CD14-positive monocyte (primary cell): Measurements from ENCODE around the gene B3GLCT. TPM values are rescaled to one million over a fixed set of nuclear protein-coding genes. Genes with fewer than 3 reads are reported as not detected.

Experiments used
- DNase-seq, 3 donors: peaks; one replicate each; pipeline ENCODE4 v3.0.0-alpha.2; 2011 to 2022
- H2AFZ ChIP-seq: 2 replicates; pipeline ENCODE4 v1.6.0; 2012; ENCODE audit warnings: mild to moderate bottlenecking, low read depth, low read length, inconsistent platforms; ENCODE audit not compliant: insufficient read depth, poor library complexity, severe bottlenecking
- H3K27ac ChIP-seq, 2 donors: 1 replicate in 1 of 2; 2 replicates in 1 of 2; pipeline ENCODE4 v1.5.1; 2012 to 2013; ENCODE audit warnings: low read length in 2 of 2, control low read depth in 1 of 2, inconsistent platforms in 1 of 2, low read depth in 1 of 2, mild to moderate bottlenecking in 1 of 2
- H3K27me3 ChIP-seq, 2 donors: one replicate each; pipeline versions ENCODE4 v1.6.0 to v1.6.1; 2011 to 2013; ENCODE audit warnings: low read length in 2 of 2; ENCODE audit not compliant: control insufficient read depth in 2 of 2, insufficient read depth in 2 of 2
- H3K36me3 ChIP-seq, 2 donors: replicated peaks in 1 of 2; 1 replicate in 1 of 2; 2 replicates in 1 of 2; pipeline versions ENCODE4 v1.5.1 to v1.6.1; 2012 to 2013; ENCODE audit warnings: low read length in 2 of 2, control low read depth in 1 of 2, inconsistent platforms in 1 of 2, mild to moderate bottlenecking in 1 of 2; ENCODE audit not compliant: insufficient read depth in 2 of 2, control insufficient read depth in 1 of 2
- H3K4me1 ChIP-seq, 2 donors: 1 replicate in 1 of 2; 2 replicates in 1 of 2; pipeline versions ENCODE4 v1.5.1 to v1.6.1; 2012 to 2013; ENCODE audit warnings: low read length in 2 of 2, control low read depth in 1 of 2, inconsistent platforms in 1 of 2, mild to moderate bottlenecking in 1 of 2, moderate library complexity in 1 of 2; ENCODE audit not compliant: insufficient read depth in 2 of 2, control insufficient read depth in 1 of 2
- H3K4me2 ChIP-seq: replicated peaks from 2 replicates; pipeline ENCODE3; 2012; ENCODE audit warnings: low read length, moderate library complexity, mild to moderate bottlenecking; ENCODE audit not compliant: poor library complexity, severe bottlenecking; ENCODE audit errors: extremely low read depth
- H3K4me3 ChIP-seq, 3 experiments: fragments of 200-600 bp in 1 of 3; sonication (generic) in 1 of 3; replicated peaks in 1 of 3; 1 replicate in 2 of 3; 2 replicates in 1 of 3; pipeline ENCODE4 v1.5.1; 2011 to 2013; ENCODE audit warnings: low read length in 3 of 3, mild to moderate bottlenecking in 3 of 3, control low read depth in 2 of 3, low read depth in 2 of 3, inconsistent platforms in 1 of 3, moderate library complexity in 1 of 3
- H3K79me2 ChIP-seq: 2 replicates; pipeline ENCODE4 v1.6.0; 2012; ENCODE audit warnings: mild to moderate bottlenecking, control low read depth, inconsistent platforms, low read length, moderate library complexity; ENCODE audit not compliant: insufficient read depth
- H3K9ac ChIP-seq: 2 replicates; pipeline ENCODE4 v1.6.0; 2017; ENCODE audit warnings: low read length, mild to moderate bottlenecking; ENCODE audit not compliant: insufficient read depth, poor library complexity, severe bottlenecking
- H3K9me3 ChIP-seq, 2 donors: replicated peaks in 1 of 2; 1 replicate in 1 of 2; 2 replicates in 1 of 2; pipeline versions ENCODE4 v1.5.1 to v1.6.1; 2012 to 2013; ENCODE audit warnings: low read length in 2 of 2, control low read depth in 1 of 2; ENCODE audit not compliant: control insufficient read depth in 1 of 2, insufficient read depth in 1 of 2
- H4K20me1 ChIP-seq: 2 replicates; pipeline ENCODE4 v1.6.0; 2012; ENCODE audit warnings: mild to moderate bottlenecking, low read length, control low read depth, moderate library complexity; ENCODE audit not compliant: insufficient read depth
- H3K27ac Mint-ChIP-seq, 7 donors: one replicate each; pipeline ENCODE4 v1.8.0; 2020; ENCODE audit warnings: mild to moderate bottlenecking in 7 of 7, mixed read lengths in 7 of 7, moderate library complexity in 6 of 7, inconsistent platforms in 2 of 7
- H3K27me3 Mint-ChIP-seq, 3 donors: one replicate each; pipeline ENCODE4 v1.8.0; 2021 to 2022; ENCODE audit warnings: low read depth in 3 of 3, mild to moderate bottlenecking in 3 of 3, mixed read lengths in 3 of 3, moderate library complexity in 3 of 3, inconsistent platforms in 1 of 3
- H3K36me3 Mint-ChIP-seq, 2 donors: one replicate each; pipeline ENCODE4 v1.8.0; 2020; ENCODE audit warnings: mixed read lengths in 2 of 2, inconsistent platforms in 1 of 2, mild to moderate bottlenecking in 1 of 2
- H3K4me1 Mint-ChIP-seq: one replicate; pipeline ENCODE4 v1.8.0; 2020; ENCODE audit warnings: mild to moderate bottlenecking, mixed read lengths
- H3K4me3 Mint-ChIP-seq, 2 donors: one replicate each; pipeline ENCODE4 v1.8.0; 2020; ENCODE audit warnings: mild to moderate bottlenecking in 2 of 2, mixed read lengths in 2 of 2, moderate library complexity in 1 of 2
- H3K9me3 Mint-ChIP-seq, 7 donors: one replicate each; pipeline ENCODE4 v1.8.0; 2020 to 2022; ENCODE audit warnings: mixed read lengths in 7 of 7, mild to moderate bottlenecking in 6 of 7, moderate library complexity in 6 of 7, inconsistent platforms in 2 of 7
- WGBS: methylation state at CpG from one replicate; pipeline ENCODE4 v1.1.5; 2013; ENCODE audit warnings: missing lambda C conversion rate; ENCODE audit not compliant: insufficient coverage; 5-methylcytosine and 5-hydroxymethylcytosine counted together
- intact Hi-C, 2 donors: fragments of 100-400 bp; cut with micrococcal nuclease; formaldehyde crosslinking; loops; one replicate each; pipeline versions ENCODE4 v1.15.0 to v1.15.1; 2023
- polyA plus RNA-seq, 3 donors: library from polyadenylated mRNA; depleted of rRNA in 1 of 3; unstranded in 2 of 3; stranded (reverse) in 1 of 3; fragments of 300-500 nt in 2 of 3; fragments of >200 nt in 1 of 3; fragmentation: Illumina TruSeq in 2 of 3; gene quantifications; 1 replicate in 2 of 3; 2 replicates in 1 of 3; pipeline ENCODE4 v1.2.3, GENCODE V29; 2012 to 2021
- TF ChIP-seq, protein P1 (sequence below): fragments of 200-600 bp; IDR thresholded peaks from one replicate; pipeline ENCODE4 v1.8.0; 2022; ENCODE audit warnings: antibody characterized with exemption, mild to moderate bottlenecking

B3GLCT gene
- polyA plus RNA-seq, 3 donors: 0.63 to 2.0 (median 2.0) TPM

DNA sequence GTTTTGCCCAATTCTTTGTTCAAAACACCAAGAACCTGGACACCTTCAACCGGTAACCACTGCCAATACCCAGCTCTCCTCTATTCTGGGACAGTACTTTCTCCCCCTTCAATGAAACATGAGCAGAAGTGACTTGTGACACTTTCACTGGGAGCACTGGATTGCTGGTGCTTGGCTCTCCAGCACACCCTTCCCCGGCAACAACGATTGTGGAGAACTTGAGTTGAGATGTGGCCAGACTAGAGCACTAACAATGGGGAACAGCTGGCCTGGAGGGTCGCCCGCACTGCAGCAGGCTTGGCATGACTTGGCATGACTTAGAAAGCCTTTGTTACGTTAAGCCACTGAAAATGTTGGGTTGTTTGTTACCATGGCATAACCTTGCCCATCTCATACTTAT lies 7.5 kb upstream of the B3GLCT start:
- TF ChIP-seq, protein P1, sequence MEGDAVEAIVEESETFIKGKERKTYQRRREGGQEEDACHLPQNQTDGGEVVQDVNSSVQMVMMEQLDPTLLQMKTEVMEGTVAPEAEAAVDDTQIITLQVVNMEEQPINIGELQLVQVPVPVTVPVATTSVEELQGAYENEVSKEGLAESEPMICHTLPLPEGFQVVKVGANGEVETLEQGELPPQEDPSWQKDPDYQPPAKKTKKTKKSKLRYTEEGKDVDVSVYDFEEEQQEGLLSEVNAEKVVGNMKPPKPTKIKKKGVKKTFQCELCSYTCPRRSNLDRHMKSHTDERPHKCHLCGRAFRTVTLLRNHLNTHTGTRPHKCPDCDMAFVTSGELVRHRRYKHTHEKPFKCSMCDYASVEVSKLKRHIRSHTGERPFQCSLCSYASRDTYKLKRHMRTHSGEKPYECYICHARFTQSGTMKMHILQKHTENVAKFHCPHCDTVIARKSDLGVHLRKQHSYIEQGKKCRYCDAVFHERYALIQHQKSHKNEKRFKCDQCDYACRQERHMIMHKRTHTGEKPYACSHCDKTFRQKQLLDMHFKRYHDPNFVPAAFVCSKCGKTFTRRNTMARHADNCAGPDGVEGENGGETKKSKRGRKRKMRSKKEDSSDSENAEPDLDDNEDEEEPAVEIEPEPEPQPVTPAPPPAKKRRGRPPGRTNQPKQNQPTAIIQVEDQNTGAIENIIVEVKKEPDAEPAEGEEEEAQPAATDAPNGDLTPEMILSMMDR: no peak
- H3K27me3 ChIP-seq: no peaks in the 10 kb centered on the region
- H3K4me3 ChIP-seq: no peak overlapping the region
- H3K4me1 ChIP-seq: no peaks in the 10 kb centered on the region
- 98% methylated on average over 5 of the region's 6 CpGs for WGBS
- no peak overlapping the region for H3K4me2 ChIP-seq
- Mint-ChIP-seq H3K4me3 (no peak overlapping the region), H3K9me3 (peaks cover 0 to 6% (median 4%) of the 10 kb centered on the region in 7 donors), H3K36me3 (no peaks in the 10 kb centered on the region), H3K4me1 (no peaks in the 10 kb centered on the region), H3K27me3 (peaks cover 0 to 5% (median 4%) of the 10 kb centered on the region in 3 donors), H3K27ac (no peak overlapping the region)
- no peaks in the 10 kb centered on the region for H3K79me2 ChIP-seq
- H3K36me3 ChIP-seq: no peaks in the 10 kb centered on the region
- no peaks in the 10 kb centered on the region for H3K9me3 ChIP-seq
- H4K20me1 ChIP-seq: no peaks in the 10 kb centered on the region
- H3K27ac ChIP-seq: no peak overlapping the region
- intact Hi-C loops: no loop called here
- no peak overlapping the region for H2AFZ ChIP-seq
- H3K9ac ChIP-seq: no peak overlapping the region
- no peak for DNase-seq

DNA sequence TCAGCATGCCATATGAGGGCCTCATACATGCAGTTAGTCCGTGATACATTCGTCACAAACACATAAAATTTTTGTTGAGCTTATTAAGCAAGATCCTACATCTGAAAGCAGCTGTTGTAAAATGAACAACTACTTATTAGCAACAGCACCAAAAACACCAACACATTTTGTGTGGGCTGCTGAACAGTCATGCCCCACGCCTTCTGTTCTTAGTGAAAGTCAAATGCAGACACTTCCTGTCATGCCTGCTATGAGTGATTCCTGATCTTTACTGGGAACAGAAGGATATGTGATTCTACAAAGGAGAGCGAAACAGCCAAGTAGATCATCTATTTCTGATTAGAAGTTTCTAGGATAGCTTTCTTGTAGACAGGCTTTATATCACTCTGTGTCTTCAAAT lies 4.2 kb upstream of the B3GLCT start:
- Histone ChIP-seq H3K4me2 (no peak overlapping the region), H3K4me1 (peaks cover 6 to 7% of the 10 kb centered on the region in 2 donors), H2AFZ (no peak overlapping the region), H3K27ac (no peak overlapping the region), H3K79me2 (no peaks in the 10 kb centered on the region), H3K27me3 (no peaks in the 10 kb centered on the region), H3K9ac (no peak overlapping the region), H4K20me1 (no peaks in the 10 kb centered on the region), H3K9me3 (no peaks in the 10 kb centered on the region), H3K36me3 (no peaks in the 10 kb centered on the region), H3K4me3 (no peak overlapping the region)
- Mint-ChIP-seq H3K27ac (no peak overlapping the region), H3K4me1 (peaks cover 12% of the 10 kb centered on the region), H3K27me3 (peaks cover 2 to 6% (median 4%) of the 10 kb centered on the region in 3 donors), H3K36me3 (no peaks in the 10 kb centered on the region), H3K9me3 (peaks cover 0 to 2% (median 0%) of the 10 kb centered on the region in 7 donors), H3K4me3 (no peak overlapping the region)
- intact Hi-C loops: no loop called here
- DNase-seq: no peak
- 100% methylated on average over 1 of the region's 4 CpGs for WGBS
- TF ChIP-seq, protein P1: no peak
